ENCODE measurements around the gene ZNF630. TPM values are rescaled to one million over a fixed set of nuclear protein-coding genes. Genes with fewer than 3 reads are reported as not detected.

ZNF630 gene
- total RNA-seq, 2 donors from 2014 or later, result 3.1 to 4.2 TPM

DNA sequence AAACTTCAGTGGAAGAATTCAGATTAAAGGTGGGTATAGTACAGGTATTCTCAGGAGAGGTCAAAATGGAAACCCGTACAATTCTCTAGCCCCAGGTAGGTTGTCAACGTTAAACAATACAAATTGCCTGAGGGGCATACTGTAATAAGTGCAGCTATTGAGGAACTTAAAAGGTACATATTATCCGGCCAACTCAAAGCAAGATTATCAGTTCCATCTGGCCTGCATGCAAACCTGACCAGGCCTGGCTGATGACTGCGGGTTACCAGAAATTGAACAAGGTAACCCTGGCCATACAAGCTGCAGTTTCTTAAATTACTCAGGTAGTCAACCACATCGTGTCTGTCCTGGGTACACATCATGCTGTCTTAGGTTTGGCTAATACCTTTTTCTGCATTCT, 12.3 kb upstream of the ZNF630 start:
- Mint-ChIP-seq H3K36me3 (ENCODE audit: low read depth) (no peaks in the 10 kb centered on the region), H3K27ac (no peak overlapping the region), H3K4me3 (no peak overlapping the region), H3K9me3 (peaks cover 57% of the 10 kb centered on the region), H3K4me1 (peaks cover 6% of the 10 kb centered on the region), H3K27me3 (ENCODE audit: insufficient read depth) (no peaks in the 10 kb centered on the region)
- WGBS, 2 experiments (ENCODE audit: insufficient coverage in 1 of 2, insufficient read length in 1 of 2), result 94% methylated on average over 3 to 5 of the region's 5 CpGs
- H3K9ac ChIP-seq (ENCODE audit: extremely low read depth, low read length, poor library complexity, severe bottlenecking), result no peak overlapping the region
- no peak overlapping the region for H3K27ac ChIP-seq (ENCODE audit: low read depth, low read length)
- no peaks in the 10 kb centered on the region for H3K9me3 ChIP-seq (ENCODE audit: control insufficient read depth, low read length)
- H3K36me3 ChIP-seq (ENCODE audit: control insufficient read depth, insufficient read depth, low read length), result no peaks in the 10 kb centered on the region
- H3K4me1 ChIP-seq (ENCODE audit: control insufficient read depth, insufficient read depth, low read length), result no peaks in the 10 kb centered on the region
- H3K4me3 ChIP-seq (ENCODE audit: low read length), result no peak overlapping the region
- TF ChIP-seq, protein P1, sequence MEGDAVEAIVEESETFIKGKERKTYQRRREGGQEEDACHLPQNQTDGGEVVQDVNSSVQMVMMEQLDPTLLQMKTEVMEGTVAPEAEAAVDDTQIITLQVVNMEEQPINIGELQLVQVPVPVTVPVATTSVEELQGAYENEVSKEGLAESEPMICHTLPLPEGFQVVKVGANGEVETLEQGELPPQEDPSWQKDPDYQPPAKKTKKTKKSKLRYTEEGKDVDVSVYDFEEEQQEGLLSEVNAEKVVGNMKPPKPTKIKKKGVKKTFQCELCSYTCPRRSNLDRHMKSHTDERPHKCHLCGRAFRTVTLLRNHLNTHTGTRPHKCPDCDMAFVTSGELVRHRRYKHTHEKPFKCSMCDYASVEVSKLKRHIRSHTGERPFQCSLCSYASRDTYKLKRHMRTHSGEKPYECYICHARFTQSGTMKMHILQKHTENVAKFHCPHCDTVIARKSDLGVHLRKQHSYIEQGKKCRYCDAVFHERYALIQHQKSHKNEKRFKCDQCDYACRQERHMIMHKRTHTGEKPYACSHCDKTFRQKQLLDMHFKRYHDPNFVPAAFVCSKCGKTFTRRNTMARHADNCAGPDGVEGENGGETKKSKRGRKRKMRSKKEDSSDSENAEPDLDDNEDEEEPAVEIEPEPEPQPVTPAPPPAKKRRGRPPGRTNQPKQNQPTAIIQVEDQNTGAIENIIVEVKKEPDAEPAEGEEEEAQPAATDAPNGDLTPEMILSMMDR (conservative IDR thresholded peaks at IDR 0.05), result no peak
- DNase-seq, result no peak
- H3K27me3 ChIP-seq (ENCODE audit: control insufficient read depth, insufficient read depth, low read length, poor library complexity, severe bottlenecking), result no peaks in the 10 kb centered on the region

- Histone ChIP-seq H3K9me3 (ENCODE audit: control insufficient read depth, low read length) (no peaks in the 10 kb centered on the region), H3K27ac (ENCODE audit: low read depth, low read length) (no peak overlapping the region), H3K4me3 (ENCODE audit: low read length) (no peak overlapping the region), H3K36me3 (ENCODE audit: control insufficient read depth, insufficient read depth, low read length) (no peaks in the 10 kb centered on the region), H3K4me1 (ENCODE audit: control insufficient read depth, insufficient read depth, low read length) (no peaks in the 10 kb centered on the region), H3K27me3 (ENCODE audit: control insufficient read depth, insufficient read depth, low read length, poor library complexity, severe bottlenecking) (no peaks in the 10 kb centered on the region), H3K9ac (ENCODE audit: extremely low read depth, low read length, poor library complexity, severe bottlenecking) (no peak overlapping the region)
- H3K27me3 Mint-ChIP-seq (ENCODE audit: insufficient read depth), result no peaks in the 10 kb centered on the region
- H3K36me3 Mint-ChIP-seq (ENCODE audit: low read depth), result no peaks in the 10 kb centered on the region
- H3K4me3 Mint-ChIP-seq, result no peak overlapping the region
- peak; percentile 74 for DNase-seq
- 8 to 60% methylated on average over 1 to 8 of the region's 9 CpGs for WGBS, 2 experiments (ENCODE audit: insufficient coverage in 1 of 2, insufficient read length in 1 of 2)
- peaks cover 6% of the 10 kb centered on the region for H3K4me1 Mint-ChIP-seq
- H3K9me3 Mint-ChIP-seq, result peaks cover 60% of the 10 kb centered on the region
- TF ChIP-seq, protein P1 (conservative IDR thresholded peaks at IDR 0.05), result peak; percentile 73
- H3K27ac Mint-ChIP-seq, result no peak overlapping the region
Measured at GRCh38 chrX:48083212-48083611, 11.8 kb upstream of the ZNF630 start.

GRCh38 chrX:48076343-48076742, 4.9 kb upstream of the ZNF630 start:
- H3K36me3 ChIP-seq (ENCODE audit: control insufficient read depth, insufficient read depth, low read length), result no peaks in the 10 kb centered on the region
- Mint-ChIP-seq H3K27me3 (ENCODE audit: insufficient read depth) (no peaks in the 10 kb centered on the region), H3K9me3 (peaks cover 70% of the 10 kb centered on the region), H3K27ac (no peak overlapping the region), H3K4me3 (no peak overlapping the region), H3K4me1 (no peaks in the 10 kb centered on the region), H3K36me3 (ENCODE audit: low read depth) (no peaks in the 10 kb centered on the region)
- no peaks in the 10 kb centered on the region for H3K9me3 ChIP-seq (ENCODE audit: control insufficient read depth, low read length)
- H3K4me1 ChIP-seq (ENCODE audit: control insufficient read depth, insufficient read depth, low read length), result no peaks in the 10 kb centered on the region
- 88 to 92% methylated on average over 2 of the region's 2 CpGs for WGBS, 2 experiments (ENCODE audit: insufficient coverage in 1 of 2, insufficient read length in 1 of 2)
- no peaks in the 10 kb centered on the region for H3K27me3 ChIP-seq (ENCODE audit: control insufficient read depth, insufficient read depth, low read length, poor library complexity, severe bottlenecking)
- no peak for DNase-seq
- H3K4me3 ChIP-seq (ENCODE audit: low read length), result no peak overlapping the region
- no peak overlapping the region for H3K27ac ChIP-seq (ENCODE audit: low read depth, low read length)
- no peak overlapping the region for H3K9ac ChIP-seq (ENCODE audit: extremely low read depth, low read length, poor library complexity, severe bottlenecking)
- TF ChIP-seq, protein P1 (conservative IDR thresholded peaks at IDR 0.05), result no peak
